OCI-LY3 (cell line): ENCODE results near the gene RSPH1.

Experiments
- EZH2phosphoT487 ChIP-seq: fragments of 200-600 bp; shearing (Covaris generic); IDR thresholded peaks from 2 replicates; pipeline ENCODE4 v1.6.1; 2018; ENCODE audit warnings: antibody characterized with exemption, mixed run types, low read depth
- TF ChIP-seq, protein P1 (sequence below): fragments of 200-600, 300-600 bp; sonication (generic); IDR thresholded peaks from 2 replicates; pipeline ENCODE4 v1.5.1; 2014; ENCODE audit warnings: antibody characterized with exemption, low read length, low read depth

- TF ChIP-seq, protein P1, sequence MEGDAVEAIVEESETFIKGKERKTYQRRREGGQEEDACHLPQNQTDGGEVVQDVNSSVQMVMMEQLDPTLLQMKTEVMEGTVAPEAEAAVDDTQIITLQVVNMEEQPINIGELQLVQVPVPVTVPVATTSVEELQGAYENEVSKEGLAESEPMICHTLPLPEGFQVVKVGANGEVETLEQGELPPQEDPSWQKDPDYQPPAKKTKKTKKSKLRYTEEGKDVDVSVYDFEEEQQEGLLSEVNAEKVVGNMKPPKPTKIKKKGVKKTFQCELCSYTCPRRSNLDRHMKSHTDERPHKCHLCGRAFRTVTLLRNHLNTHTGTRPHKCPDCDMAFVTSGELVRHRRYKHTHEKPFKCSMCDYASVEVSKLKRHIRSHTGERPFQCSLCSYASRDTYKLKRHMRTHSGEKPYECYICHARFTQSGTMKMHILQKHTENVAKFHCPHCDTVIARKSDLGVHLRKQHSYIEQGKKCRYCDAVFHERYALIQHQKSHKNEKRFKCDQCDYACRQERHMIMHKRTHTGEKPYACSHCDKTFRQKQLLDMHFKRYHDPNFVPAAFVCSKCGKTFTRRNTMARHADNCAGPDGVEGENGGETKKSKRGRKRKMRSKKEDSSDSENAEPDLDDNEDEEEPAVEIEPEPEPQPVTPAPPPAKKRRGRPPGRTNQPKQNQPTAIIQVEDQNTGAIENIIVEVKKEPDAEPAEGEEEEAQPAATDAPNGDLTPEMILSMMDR, result no peak
- no peak for TF ChIP-seq EZH2phosphoT487
Measured at GRCh38 chr21:42425591-42425990, 70.4 kb downstream of the RSPH1 start.
